ENCODE measurements around the gene ABLIM3. TPM values are rescaled to one million over a fixed set of nuclear protein-coding genes. Genes with fewer than 3 reads are reported as not detected.

Gene ABLIM3
- total RNA-seq, 1 donor from 2014 or later: 50.8 TPM

GRCh38 chr5:149247726-149248125, 106.4 kb downstream of the ABLIM3 start:
- intact Hi-C loops (cut with DNase I): no loop called here
- Histone ChIP-seq H3K4me1 (no peaks in the 10 kb centered on the region), H3K9me3 (no peaks in the 10 kb centered on the region), H3K27me3 (no peaks in the 10 kb centered on the region), H3K36me3 (peaks cover 0 to 7% of the 10 kb centered on the region in 2 donors), H3K27ac (no peak overlapping the region), H3K4me3 (no peak overlapping the region)
- DNase-seq (ENCODE audit: extremely low spot score in 2 of 2): no peak
- TF ChIP-seq POLR2A (IDR thresholded peaks at IDR 0.05) (no peak), POLR2AphosphoS5 (IDR thresholded peaks at IDR 0.05; ENCODE audit: insufficient read depth in 1 of 2, low read depth in 1 of 2) (no peak)
- TF ChIP-seq, protein P1, sequence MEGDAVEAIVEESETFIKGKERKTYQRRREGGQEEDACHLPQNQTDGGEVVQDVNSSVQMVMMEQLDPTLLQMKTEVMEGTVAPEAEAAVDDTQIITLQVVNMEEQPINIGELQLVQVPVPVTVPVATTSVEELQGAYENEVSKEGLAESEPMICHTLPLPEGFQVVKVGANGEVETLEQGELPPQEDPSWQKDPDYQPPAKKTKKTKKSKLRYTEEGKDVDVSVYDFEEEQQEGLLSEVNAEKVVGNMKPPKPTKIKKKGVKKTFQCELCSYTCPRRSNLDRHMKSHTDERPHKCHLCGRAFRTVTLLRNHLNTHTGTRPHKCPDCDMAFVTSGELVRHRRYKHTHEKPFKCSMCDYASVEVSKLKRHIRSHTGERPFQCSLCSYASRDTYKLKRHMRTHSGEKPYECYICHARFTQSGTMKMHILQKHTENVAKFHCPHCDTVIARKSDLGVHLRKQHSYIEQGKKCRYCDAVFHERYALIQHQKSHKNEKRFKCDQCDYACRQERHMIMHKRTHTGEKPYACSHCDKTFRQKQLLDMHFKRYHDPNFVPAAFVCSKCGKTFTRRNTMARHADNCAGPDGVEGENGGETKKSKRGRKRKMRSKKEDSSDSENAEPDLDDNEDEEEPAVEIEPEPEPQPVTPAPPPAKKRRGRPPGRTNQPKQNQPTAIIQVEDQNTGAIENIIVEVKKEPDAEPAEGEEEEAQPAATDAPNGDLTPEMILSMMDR (IDR thresholded peaks at IDR 0.05): no peak

DNA sequence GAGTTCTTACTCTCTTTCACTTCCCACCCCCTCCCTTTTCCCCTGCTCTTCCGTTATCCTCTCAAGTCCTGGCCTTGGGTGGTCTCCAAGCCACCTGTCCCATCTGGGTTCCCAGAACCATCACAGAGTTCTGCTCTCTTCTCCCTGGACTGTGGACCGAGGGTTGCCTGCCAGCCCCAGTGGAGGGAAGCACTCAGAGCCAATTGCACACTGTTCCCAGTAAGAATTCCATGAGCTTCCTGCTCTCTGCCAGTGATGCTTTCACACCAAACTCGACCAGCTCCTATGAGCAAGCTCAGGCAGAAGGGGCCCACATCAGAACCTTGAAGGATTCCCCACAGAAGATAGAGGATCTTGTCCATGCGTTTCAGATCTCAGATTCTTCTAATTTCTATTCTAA, 110.3 kb downstream of the ABLIM3 start:
- Histone ChIP-seq H3K36me3 (peaks cover 0 to 7% of the 10 kb centered on the region in 2 donors), H3K4me1 (no peaks in the 10 kb centered on the region)
- TF ChIP-seq POLR2AphosphoS5 (IDR thresholded peaks at IDR 0.05; ENCODE audit: insufficient read depth in 1 of 2, low read depth in 1 of 2): no peak
- no peak for TF ChIP-seq POLR2A (IDR thresholded peaks at IDR 0.05)
- TF ChIP-seq, protein P1 (IDR thresholded peaks at IDR 0.05): no peak

GRCh38 chr5:149254506-149254905, 113.2 kb downstream of the ABLIM3 start:
- no peaks in the 10 kb centered on the region for H3K4me1 ChIP-seq
- no peak overlapping the region for H3K27ac ChIP-seq
- intact Hi-C loops (cut with DNase I): no loop called here
- no peak for TF ChIP-seq POLR2A (IDR thresholded peaks at IDR 0.05)
- TF ChIP-seq POLR2AphosphoS5 (IDR thresholded peaks at IDR 0.05; ENCODE audit: insufficient read depth in 1 of 2, low read depth in 1 of 2): no peak
- no peaks in the 10 kb centered on the region for H3K36me3 ChIP-seq
- H3K4me3 ChIP-seq: no peak overlapping the region
- H3K9me3 ChIP-seq: no peaks in the 10 kb centered on the region
- no peak for DNase-seq (ENCODE audit: extremely low spot score in 2 of 2)
- no peaks in the 10 kb centered on the region for H3K27me3 ChIP-seq

More for the DNA sequence above, 110.3 kb downstream of the ABLIM3 start:
- Histone ChIP-seq H3K9me3 (no peaks in the 10 kb centered on the region), H3K27ac (no peak overlapping the region), H3K4me3 (no peak overlapping the region), H3K27me3 (no peaks in the 10 kb centered on the region)
- intact Hi-C loops (cut with DNase I): no loop called here
- no peak for DNase-seq (ENCODE audit: extremely low spot score in 2 of 2)

GRCh38 chr5:149256451-149256850, 115.2 kb downstream of the ABLIM3 start:
- TF ChIP-seq, protein P1 (IDR thresholded peaks at IDR 0.05): no peak
- TF ChIP-seq POLR2A (IDR thresholded peaks at IDR 0.05) (no peak), POLR2AphosphoS5 (IDR thresholded peaks at IDR 0.05; ENCODE audit: insufficient read depth in 1 of 2, low read depth in 1 of 2) (no peak)
- Histone ChIP-seq H3K27ac (no peak overlapping the region), H3K27me3 (no peaks in the 10 kb centered on the region), H3K9me3 (no peaks in the 10 kb centered on the region), H3K4me3 (no peak overlapping the region), H3K4me1 (no peaks in the 10 kb centered on the region), H3K36me3 (no peaks in the 10 kb centered on the region)
- DNase-seq (ENCODE audit: extremely low spot score in 2 of 2): no peak
- intact Hi-C loops (cut with DNase I): no loop called here

GRCh38 chr5:149257131-149257530, 115.8 kb downstream of the ABLIM3 start:
- TF ChIP-seq POLR2AphosphoS5 (IDR thresholded peaks at IDR 0.05; ENCODE audit: insufficient read depth in 1 of 2, low read depth in 1 of 2) (no peak), POLR2A (IDR thresholded peaks at IDR 0.05) (no peak)
- TF ChIP-seq, protein P1 (IDR thresholded peaks at IDR 0.05): no peak
- no peaks in the 10 kb centered on the region for H3K4me1 ChIP-seq
- no peaks in the 10 kb centered on the region for H3K36me3 ChIP-seq
- H3K9me3 ChIP-seq: no peaks in the 10 kb centered on the region
- DNase-seq (ENCODE audit: extremely low spot score in 2 of 2): no peak
- H3K27ac ChIP-seq: no peak overlapping the region
- intact Hi-C loops (cut with DNase I): no loop called here
- no peak overlapping the region for H3K4me3 ChIP-seq
- no peaks in the 10 kb centered on the region for H3K27me3 ChIP-seq
